Sigmoid colon (tissue), 3 donors: ENCODE data around the gene SERTAD3.

Experiments used
- POLR2A ChIP-seq, 2 donors: fragments of 450-650 bp; IDR thresholded peaks; one replicate each; pipeline ENCODE4 v1.6.1; 2016; ENCODE audit warnings: antibody characterized with exemption in 2 of 2, mild to moderate bottlenecking in 2 of 2, moderate library complexity in 2 of 2
- TF ChIP-seq, protein P1 (sequence below), 4 experiments: fragments of 450-650 bp in 3 of 4; fragments of 200-600 bp in 1 of 4; IDR thresholded peaks; one replicate each; pipeline ENCODE4 v1.5.1; 2016 to 2019; ENCODE audit warnings: antibody characterized with exemption in 4 of 4, mild to moderate bottlenecking in 3 of 4, moderate library complexity in 2 of 4

DNA sequence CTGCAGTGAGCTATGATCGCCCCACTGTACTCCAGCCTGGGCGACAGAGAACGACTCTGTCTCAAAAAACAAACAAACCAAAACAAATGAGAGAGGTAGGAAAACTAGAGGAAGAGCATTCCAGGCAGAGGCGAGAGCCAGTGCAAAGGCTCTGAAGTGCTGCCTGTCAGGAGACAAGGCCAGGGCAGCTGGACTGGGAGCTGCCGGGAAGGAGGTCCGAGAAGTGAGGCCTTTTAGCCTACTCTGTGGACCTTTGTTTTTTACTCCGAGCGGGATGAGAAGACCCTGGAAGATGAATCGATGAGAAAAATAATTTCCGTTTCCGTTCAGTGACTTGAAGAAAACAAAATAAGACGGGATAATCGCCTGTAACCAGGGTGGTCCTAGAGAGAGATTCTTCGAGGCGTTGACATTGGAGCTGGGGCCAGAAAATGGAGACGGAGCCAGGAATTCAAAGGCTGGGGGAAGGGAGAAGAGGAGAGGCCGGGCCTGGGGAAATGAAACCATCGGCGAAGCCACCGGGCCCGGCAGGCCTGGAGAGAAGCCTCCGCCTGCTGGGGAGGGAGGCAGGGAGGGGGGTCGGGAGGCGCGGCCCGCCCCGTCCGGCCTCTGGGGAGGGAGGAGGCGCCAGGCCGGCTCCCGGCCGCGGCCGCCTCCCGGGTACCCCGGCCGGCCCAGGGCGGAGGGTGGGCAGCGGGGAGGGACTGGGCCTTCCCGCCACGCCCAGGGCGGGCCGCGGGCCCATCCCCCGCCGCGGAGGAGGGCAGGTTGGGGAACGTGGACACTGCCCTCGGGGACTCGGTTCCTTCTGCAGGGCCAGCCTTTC lies 10.5 kb downstream of the SERTAD3 start:
- TF ChIP-seq, protein P1, sequence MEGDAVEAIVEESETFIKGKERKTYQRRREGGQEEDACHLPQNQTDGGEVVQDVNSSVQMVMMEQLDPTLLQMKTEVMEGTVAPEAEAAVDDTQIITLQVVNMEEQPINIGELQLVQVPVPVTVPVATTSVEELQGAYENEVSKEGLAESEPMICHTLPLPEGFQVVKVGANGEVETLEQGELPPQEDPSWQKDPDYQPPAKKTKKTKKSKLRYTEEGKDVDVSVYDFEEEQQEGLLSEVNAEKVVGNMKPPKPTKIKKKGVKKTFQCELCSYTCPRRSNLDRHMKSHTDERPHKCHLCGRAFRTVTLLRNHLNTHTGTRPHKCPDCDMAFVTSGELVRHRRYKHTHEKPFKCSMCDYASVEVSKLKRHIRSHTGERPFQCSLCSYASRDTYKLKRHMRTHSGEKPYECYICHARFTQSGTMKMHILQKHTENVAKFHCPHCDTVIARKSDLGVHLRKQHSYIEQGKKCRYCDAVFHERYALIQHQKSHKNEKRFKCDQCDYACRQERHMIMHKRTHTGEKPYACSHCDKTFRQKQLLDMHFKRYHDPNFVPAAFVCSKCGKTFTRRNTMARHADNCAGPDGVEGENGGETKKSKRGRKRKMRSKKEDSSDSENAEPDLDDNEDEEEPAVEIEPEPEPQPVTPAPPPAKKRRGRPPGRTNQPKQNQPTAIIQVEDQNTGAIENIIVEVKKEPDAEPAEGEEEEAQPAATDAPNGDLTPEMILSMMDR (IDR thresholded peaks at IDR 0.05), result no peak
- TF ChIP-seq POLR2A (IDR thresholded peaks at IDR 0.05), result no peak
